Mononuclear cell (primary cell): Measurements from ENCODE around the gene CRIP1. TPM values are rescaled to one million over a fixed set of nuclear protein-coding genes. Genes with fewer than 3 reads are reported as not detected.

Experiments
- H3K27me3 ChIP-seq: 2 replicates; pipeline ENCODE4 v1.6.0; 2011; ENCODE audit warnings: low read length, control low read depth; ENCODE audit not compliant: insufficient read depth
- H3K4me1 ChIP-seq: 2 replicates; pipeline ENCODE4 v1.5.1; 2011; ENCODE audit warnings: mild to moderate bottlenecking, low read length, control low read depth; ENCODE audit not compliant: insufficient read depth
- H3K4me3 ChIP-seq: 2 replicates; pipeline ENCODE4 v1.5.1; 2011; ENCODE audit warnings: mild to moderate bottlenecking, low read length, moderate library complexity
- H3K9me3 ChIP-seq: 2 replicates; pipeline ENCODE4 v1.5.1; 2011; ENCODE audit warnings: low read depth, mild to moderate bottlenecking, control low read depth, low read length
- total RNA-seq: library from RNA; depleted of rRNA; stranded (reverse); fragments of >200 nt; gene quantifications from one replicate; pipeline ENCODE4 v1.2.3, GENCODE V29; 2012

Gene CRIP1
- 88.2 TPM for total RNA-seq

- H3K4me1 ChIP-seq: peaks cover 81% of the 10 kb centered on the region
- peaks cover 5% of the 10 kb centered on the region for H3K27me3 ChIP-seq
- H3K9me3 ChIP-seq: no peaks in the 10 kb centered on the region
- peak within 1 kb of the TSS; percentile 66 for H3K4me3 ChIP-seq
Observed at GRCh38 chr14:105486163-105486973, at the start of gene CRIP1. CRIP1 (plus strand) TSS chr14:105486886; CDS start chr14:105487260, 374 bp downstream.

GRCh38 chr14:105436891-105437722 is 49.6 kb upstream of the CRIP1 start:
- Histone ChIP-seq H3K4me1 (peaks cover 4% of the 10 kb centered on the region), H3K4me3 (no peak overlapping the region), H3K27me3 (no peaks in the 10 kb centered on the region), H3K9me3 (no peaks in the 10 kb centered on the region)

- Histone ChIP-seq H3K27me3 (no peaks in the 10 kb centered on the region), H3K4me3 (no peak overlapping the region), H3K9me3 (no peaks in the 10 kb centered on the region), H3K4me1 (peaks cover 4% of the 10 kb centered on the region)
Observed at GRCh38 chr14:105437723-105438500, 48.8 kb upstream of the CRIP1 start.

GRCh38 chr14:105439179-105439578 is 47.5 kb upstream of the CRIP1 start:
- Histone ChIP-seq H3K4me1 (peaks cover 4% of the 10 kb centered on the region), H3K4me3 (no peak overlapping the region), H3K27me3 (no peaks in the 10 kb centered on the region), H3K9me3 (no peaks in the 10 kb centered on the region)

GRCh38 chr14:105439710-105440553 is 46.8 kb upstream of the CRIP1 start:
- Histone ChIP-seq H3K27me3 (no peaks in the 10 kb centered on the region), H3K9me3 (no peaks in the 10 kb centered on the region), H3K4me1 (peaks cover 4% of the 10 kb centered on the region), H3K4me3 (no peak overlapping the region)

GRCh38 chr14:105440554-105440900 is 46.2 kb upstream of the CRIP1 start:
- H3K9me3 ChIP-seq: no peaks in the 10 kb centered on the region
- no peak overlapping the region for H3K4me3 ChIP-seq
- no peaks in the 10 kb centered on the region for H3K4me1 ChIP-seq
- no peaks in the 10 kb centered on the region for H3K27me3 ChIP-seq

- Histone ChIP-seq H3K4me3 (no peak overlapping the region), H3K4me1 (no peaks in the 10 kb centered on the region), H3K9me3 (no peaks in the 10 kb centered on the region), H3K27me3 (no peaks in the 10 kb centered on the region)
Observed at GRCh38 chr14:105440992-105441391, 45.7 kb upstream of the CRIP1 start.

- no peaks in the 10 kb centered on the region for H3K9me3 ChIP-seq
- no peaks in the 10 kb centered on the region for H3K27me3 ChIP-seq
- H3K4me1 ChIP-seq: no peaks in the 10 kb centered on the region
- no peak overlapping the region for H3K4me3 ChIP-seq
Observed at GRCh38 chr14:105442125-105442524, 44.6 kb upstream of the CRIP1 start.

- H3K4me3 ChIP-seq: no peak overlapping the region
- H3K27me3 ChIP-seq: no peaks in the 10 kb centered on the region
- no peaks in the 10 kb centered on the region for H3K9me3 ChIP-seq
- no peaks in the 10 kb centered on the region for H3K4me1 ChIP-seq
Observed at GRCh38 chr14:105442834-105443233, 43.9 kb upstream of the CRIP1 start.

GRCh38 chr14:105444859-105445258 is 41.8 kb upstream of the CRIP1 start:
- no peak overlapping the region for H3K4me3 ChIP-seq
- no peaks in the 10 kb centered on the region for H3K9me3 ChIP-seq
- no peaks in the 10 kb centered on the region for H3K27me3 ChIP-seq

GRCh38 chr14:105445290-105445689 is 41.4 kb upstream of the CRIP1 start:
- Histone ChIP-seq H3K27me3 (no peaks in the 10 kb centered on the region), H3K9me3 (no peaks in the 10 kb centered on the region)

More at GRCh38 chr14:105444859-105445258, 41.8 kb upstream of the CRIP1 start:
- no peaks in the 10 kb centered on the region for H3K4me1 ChIP-seq

GRCh38 chr14:105445901-105446845 is 40.5 kb upstream of the CRIP1 start:
- Histone ChIP-seq H3K4me1 (no peaks in the 10 kb centered on the region), H3K4me3 (no peak overlapping the region), H3K9me3 (no peaks in the 10 kb centered on the region), H3K27me3 (no peaks in the 10 kb centered on the region)

More at GRCh38 chr14:105445290-105445689, 41.4 kb upstream of the CRIP1 start:
- Histone ChIP-seq H3K4me3 (no peak overlapping the region), H3K4me1 (no peaks in the 10 kb centered on the region)

GRCh38 chr14:105446971-105447370 is 39.7 kb upstream of the CRIP1 start:
- H3K9me3 ChIP-seq: no peaks in the 10 kb centered on the region
- no peaks in the 10 kb centered on the region for H3K27me3 ChIP-seq
- H3K4me3 ChIP-seq: no peak overlapping the region

More at GRCh38 chr14:105446971-105447370, 39.7 kb upstream of the CRIP1 start:
- no peaks in the 10 kb centered on the region for H3K4me1 ChIP-seq
